ENCODE measurements around the gene E2F6.
"Not testable (repeated sequence)": the region's sequence is repeated elsewhere in the genome, so short reads cannot be mapped to it uniquely, and the experiment has no call there.

The E2F6 gene

GRCh38 chr2:11414372-11415124 lies 51.4 kb downstream of the E2F6 start:
- no peak for DNase-seq (ENCODE audit: low read depth in 1 of 2, low spot score in 1 of 2)
- in situ Hi-C loops (cut with HindIII; ENCODE audit: low pct_unique_long_range_greater_than_20kb, low sequenced_read_pairs): no loop called here

GRCh38 chr2:11412449-11412810 lies 53.5 kb downstream of the E2F6 start:
- in situ Hi-C loops (cut with HindIII; ENCODE audit: low pct_unique_long_range_greater_than_20kb, low sequenced_read_pairs): no loop called here

More at GRCh38 chr2:11414372-11415124, 51.4 kb downstream of the E2F6 start:
- TF ChIP-seq JUND (IDR thresholded peaks at IDR 0.05; ENCODE audit: low read depth): no peak

GRCh38 chr2:11411768-11412448 lies 54.1 kb downstream of the E2F6 start:
- peak; percentile 27 to 53 for DNase-seq (ENCODE audit: low read depth in 1 of 2, low spot score in 1 of 2)
- in situ Hi-C loops (cut with HindIII; ENCODE audit: low pct_unique_long_range_greater_than_20kb, low sequenced_read_pairs): no loop called here
- no peak for TF ChIP-seq JUND (IDR thresholded peaks at IDR 0.05; ENCODE audit: low read depth)

More at GRCh38 chr2:11412449-11412810, 53.5 kb downstream of the E2F6 start:
- no peak for TF ChIP-seq JUND (IDR thresholded peaks at IDR 0.05; ENCODE audit: low read depth)
- no peak for DNase-seq (ENCODE audit: low read depth in 1 of 2, low spot score in 1 of 2)

- no peak for TF ChIP-seq JUND (IDR thresholded peaks at IDR 0.05; ENCODE audit: low read depth)
- in situ Hi-C loops (cut with HindIII; ENCODE audit: low pct_unique_long_range_greater_than_20kb, low sequenced_read_pairs): no loop called here
- no peak for DNase-seq (ENCODE audit: low read depth in 1 of 2, low spot score in 1 of 2)
Observed at GRCh38 chr2:11411244-11411643, 54.7 kb downstream of the E2F6 start.

- TF ChIP-seq JUND (IDR thresholded peaks at IDR 0.05; ENCODE audit: low read depth): no peak
- DNase-seq (ENCODE audit: low read depth in 1 of 2, low spot score in 1 of 2): no peak
- in situ Hi-C loops (cut with HindIII; ENCODE audit: low pct_unique_long_range_greater_than_20kb, low sequenced_read_pairs): no loop called here
Observed at GRCh38 chr2:11410101-11410500, 55.9 kb downstream of the E2F6 start.

GRCh38 chr2:11409572-11409959 lies 56.4 kb downstream of the E2F6 start:
- no peak for DNase-seq (ENCODE audit: low read depth in 1 of 2, low spot score in 1 of 2)
- TF ChIP-seq JUND (IDR thresholded peaks at IDR 0.05; ENCODE audit: low read depth): no peak
- in situ Hi-C loops (cut with HindIII; ENCODE audit: low pct_unique_long_range_greater_than_20kb, low sequenced_read_pairs): no loop called here

- TF ChIP-seq JUND (IDR thresholded peaks at IDR 0.05; ENCODE audit: low read depth): no peak
- DNase-seq (ENCODE audit: low read depth in 1 of 2, low spot score in 1 of 2): no peak
- in situ Hi-C loops (cut with HindIII; ENCODE audit: low pct_unique_long_range_greater_than_20kb, low sequenced_read_pairs): no loop called here
Observed at GRCh38 chr2:11408959-11409571, 56.9 kb downstream of the E2F6 start.

- DNase-seq (ENCODE audit: low read depth in 1 of 2, low spot score in 1 of 2): no peak
- in situ Hi-C loops (cut with HindIII; ENCODE audit: low pct_unique_long_range_greater_than_20kb, low sequenced_read_pairs): no loop called here
- no peak for TF ChIP-seq JUND (IDR thresholded peaks at IDR 0.05; ENCODE audit: low read depth)
Observed at GRCh38 chr2:11407413-11407812, 58.5 kb downstream of the E2F6 start.

GRCh38 chr2:11406958-11407381 lies 59.0 kb downstream of the E2F6 start:
- DNase-seq (ENCODE audit: low read depth in 1 of 2, low spot score in 1 of 2): peak in 1 of 2 experiments; percentile 38
- in situ Hi-C loops (cut with HindIII; ENCODE audit: low pct_unique_long_range_greater_than_20kb, low sequenced_read_pairs): no loop called here
- no peak for TF ChIP-seq JUND (IDR thresholded peaks at IDR 0.05; ENCODE audit: low read depth)

- DNase-seq (ENCODE audit: low read depth in 1 of 2, low spot score in 1 of 2): no peak
- in situ Hi-C loops (cut with HindIII; ENCODE audit: low pct_unique_long_range_greater_than_20kb, low sequenced_read_pairs): no loop called here
- no peak for TF ChIP-seq JUND (IDR thresholded peaks at IDR 0.05; ENCODE audit: low read depth)
Observed at GRCh38 chr2:11406267-11406957, 59.5 kb downstream of the E2F6 start.

- DNase-seq (ENCODE audit: low read depth in 1 of 2, low spot score in 1 of 2): no peak
- in situ Hi-C loops (cut with HindIII; ENCODE audit: low pct_unique_long_range_greater_than_20kb, low sequenced_read_pairs): no loop called here
- TF ChIP-seq JUND (IDR thresholded peaks at IDR 0.05; ENCODE audit: low read depth): no peak
Observed at GRCh38 chr2:11405599-11406266, 60.2 kb downstream of the E2F6 start.

GRCh38 chr2:11405074-11405406 lies 60.9 kb downstream of the E2F6 start:
- DNase-seq (ENCODE audit: low read depth in 1 of 2, low spot score in 1 of 2); in situ Hi-C loops (cut with HindIII; ENCODE audit: low pct_unique_long_range_greater_than_20kb, low sequenced_read_pairs): not testable (repeated sequence)
